Esophagus (tissue), 2 donors: ENCODE data around the gene KCNA4. TPM values are rescaled to one million over a fixed set of nuclear protein-coding genes. Genes with fewer than 3 reads are reported as not detected.
"Not testable (repeated sequence)": the region's sequence is repeated elsewhere in the genome, so short reads cannot be mapped to it uniquely, and the experiment has no call there.

Source experiments
- H3K27ac ChIP-seq, 2 donors: one replicate each; pipeline ENCODE4 v1.5.1; 2013; ENCODE audit warnings: low read depth in 2 of 2, mild to moderate bottlenecking in 2 of 2, inconsistent platforms in 1 of 2, low read length in 1 of 2, moderate library complexity in 1 of 2
- H3K27me3 ChIP-seq, 2 donors: one replicate each; pipeline ENCODE4 v1.6.1; 2013; ENCODE audit warnings: low read length in 2 of 2, control low read depth in 1 of 2, mild to moderate bottlenecking in 1 of 2; ENCODE audit not compliant: insufficient read depth in 2 of 2, control insufficient read depth in 1 of 2
- H3K36me3 ChIP-seq, 2 donors: one replicate each; pipeline ENCODE4 v1.6.1; 2013; ENCODE audit warnings: low read length in 1 of 2; ENCODE audit not compliant: control insufficient read depth in 2 of 2, insufficient read depth in 2 of 2
- H3K4me1 ChIP-seq, 2 donors: one replicate each; pipeline ENCODE4 v1.6.1; 2013; ENCODE audit warnings: low read length in 1 of 2; ENCODE audit not compliant: control insufficient read depth in 2 of 2, insufficient read depth in 2 of 2
- H3K4me3 ChIP-seq, 2 donors: one replicate each; pipeline ENCODE4 v1.5.1; 2013; ENCODE audit warnings: low read length in 2 of 2, mild to moderate bottlenecking in 2 of 2, low read depth in 1 of 2, moderate library complexity in 1 of 2
- H3K9me3 ChIP-seq, 2 donors: one replicate each; pipeline ENCODE4 v1.6.1; 2013; ENCODE audit warnings: mild to moderate bottlenecking in 2 of 2, low read depth in 1 of 2, low read length in 1 of 2, moderate library complexity in 1 of 2; ENCODE audit not compliant: control insufficient read depth in 2 of 2, insufficient read depth in 1 of 2
- WGBS, 2 donors: extraction: QIAGEN DNeasy Blood & Tissue Kit; methylation state at CpG; one replicate each; pipeline ENCODE4 v1.1.7; 2013; 5-methylcytosine and 5-hydroxymethylcytosine counted together
- polyA plus RNA-seq, 2 donors: library from polyadenylated mRNA; stranded (reverse); fragments of 200-250 nt; gene quantifications; one replicate each; pipeline ENCODE4 v1.2.3, GENCODE V29; 2013
- donor health status: healthy with polysubstance abuse.
- donor health status: Bipolar disorder and iron deficiency.

The KCNA4 gene
- polyA plus RNA-seq, 2 donors: not detected

DNA sequence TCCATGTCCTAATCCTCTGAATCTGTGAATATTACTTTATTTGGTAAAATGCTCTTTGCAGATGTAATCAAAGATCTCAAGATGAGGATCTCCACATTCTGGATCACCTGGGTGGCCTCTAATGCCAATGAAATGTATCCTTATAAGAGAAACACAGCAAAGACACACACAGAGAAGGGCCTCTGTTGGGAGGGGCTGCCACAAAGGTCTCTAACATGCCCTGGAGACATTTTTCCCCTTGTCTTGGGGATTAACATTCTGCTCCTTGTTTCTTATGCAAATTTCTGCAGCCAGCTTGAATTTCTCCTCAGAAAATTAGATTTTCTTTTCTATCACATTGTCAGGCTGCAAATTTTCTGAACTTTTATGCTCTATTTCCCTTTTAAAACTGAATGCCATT lies 17.3 kb upstream of the KCNA4 start:
- H3K4me1 ChIP-seq, H3K27ac ChIP-seq, H3K27me3 ChIP-seq, H3K4me3 ChIP-seq, H3K36me3 ChIP-seq, H3K9me3 ChIP-seq: not testable (repeated sequence)

DNA sequence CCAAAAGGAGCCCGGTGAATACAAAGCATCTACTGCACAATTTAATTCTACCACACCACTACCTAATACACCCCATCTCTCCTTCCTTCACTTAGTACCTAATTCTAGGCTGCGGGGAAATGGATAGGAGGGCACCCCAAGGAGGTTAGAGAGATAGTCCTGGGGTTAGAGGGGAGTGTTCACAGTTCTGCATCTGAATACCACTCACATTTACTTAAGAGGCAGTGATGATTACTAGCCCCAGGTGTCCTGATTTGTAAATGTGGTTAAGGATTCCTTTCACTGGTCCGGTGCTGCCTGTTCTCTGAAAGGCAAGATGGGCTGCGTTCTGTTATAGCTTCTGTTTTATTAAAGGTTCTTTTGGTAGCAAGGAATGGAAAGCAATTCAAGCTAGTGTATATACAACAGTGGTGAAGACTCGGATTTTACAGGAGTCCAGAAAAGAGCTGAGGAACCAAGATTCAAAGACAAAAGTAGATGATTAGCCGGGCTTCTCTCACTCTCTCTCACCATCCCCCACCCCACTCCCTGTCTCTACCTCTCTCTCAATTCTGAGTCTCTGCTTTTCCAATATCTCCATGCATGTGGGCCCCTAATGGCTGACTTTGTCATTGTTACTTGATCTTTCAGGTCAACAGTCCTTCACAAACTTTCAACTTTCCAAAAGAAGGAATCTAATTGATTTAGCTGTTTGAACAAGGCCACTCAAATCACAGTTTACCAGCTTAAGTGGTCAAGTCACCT lies 8.7 kb upstream of the KCNA4 start:
- Histone ChIP-seq H3K4me1 (no peaks in the 10 kb centered on the region), H3K4me3 (no peak overlapping the region), H3K9me3 (no peaks in the 10 kb centered on the region), H3K36me3 (no peaks in the 10 kb centered on the region), H3K27ac (no peak overlapping the region), H3K27me3 (no peaks in the 10 kb centered on the region)
- WGBS, 2 donors: 24 to 25% methylated on average over 6 of the region's 6 CpGs

DNA sequence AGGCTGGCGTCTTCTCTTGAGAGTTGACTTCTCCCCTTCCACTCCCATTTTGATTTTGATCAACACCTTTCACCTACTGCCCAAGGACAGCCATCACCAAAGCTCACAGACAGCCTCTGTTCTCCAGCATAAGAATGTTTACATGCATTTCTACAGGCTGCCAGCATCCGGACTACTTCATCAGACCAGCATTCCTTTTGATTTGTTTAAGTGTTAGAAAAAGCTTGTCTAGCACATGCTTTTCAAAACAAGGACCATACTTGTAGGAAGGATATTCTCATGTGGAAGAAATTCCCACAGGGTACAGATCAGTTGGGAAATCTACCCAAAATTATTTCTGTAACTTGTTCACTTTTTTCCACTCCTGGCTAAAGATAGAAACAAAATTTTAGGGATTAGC lies 6.2 kb upstream of the KCNA4 start:
- H3K27me3 ChIP-seq: no peaks in the 10 kb centered on the region
- 31% methylated on average over 2 of the region's 2 CpGs for WGBS, 2 donors
- peaks cover 0 to 3% of the 10 kb centered on the region in 2 donors for H3K4me1 ChIP-seq
- H3K4me3 ChIP-seq: no peak overlapping the region
- no peaks in the 10 kb centered on the region for H3K36me3 ChIP-seq
- no peak overlapping the region for H3K27ac ChIP-seq
- H3K9me3 ChIP-seq: peaks cover 0 to 2% of the 10 kb centered on the region in 2 donors

DNA sequence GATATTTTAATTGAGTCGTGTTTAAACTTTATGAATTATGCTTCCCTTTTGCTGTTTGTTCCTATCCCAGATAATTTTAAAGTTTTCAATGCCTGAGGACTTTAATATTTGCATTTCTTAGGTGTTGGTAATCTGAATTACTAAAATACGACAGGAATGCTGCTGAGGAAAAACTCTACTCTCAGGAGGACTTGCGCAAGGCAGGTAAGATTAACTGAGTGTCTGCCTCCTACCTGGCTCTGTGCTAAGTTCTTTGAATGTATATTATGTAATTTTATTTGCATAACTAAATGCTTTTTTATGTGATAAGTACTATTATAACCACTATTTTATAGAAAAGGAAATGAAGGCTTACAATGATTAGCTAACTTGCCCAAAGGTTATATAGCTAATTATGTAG lies 2.7 kb upstream of the KCNA4 start:
- H3K4me1 ChIP-seq: peaks cover 0 to 5% of the 10 kb centered on the region in 2 donors
- WGBS, 2 donors: 41 to 42% methylated on average over 3 of the region's 3 CpGs
- H3K36me3 ChIP-seq: no peaks in the 10 kb centered on the region

DNA sequence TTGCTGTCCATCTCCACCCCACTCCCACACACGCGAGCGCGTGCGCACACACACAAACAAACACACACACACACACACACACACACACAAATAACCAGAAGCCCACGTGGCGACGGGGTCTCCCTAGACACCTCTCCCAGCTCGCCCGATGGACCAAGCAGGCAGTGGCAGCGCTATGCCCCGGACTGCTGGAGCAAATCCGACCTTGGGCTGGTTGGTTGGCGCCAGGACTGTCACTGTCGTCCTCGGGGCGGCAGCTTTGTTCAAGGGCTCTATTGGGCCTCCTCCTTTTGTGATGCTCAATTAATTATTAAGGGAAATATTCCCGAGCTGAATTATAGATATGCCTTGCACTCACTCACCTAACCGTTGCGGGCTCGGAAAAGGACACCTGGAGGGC lies 1.7 kb upstream of the KCNA4 start:
- WGBS, 2 donors: 27 to 38% methylated on average over 21 of the region's 21 CpGs
- Histone ChIP-seq H3K9me3 (peaks cover 2% of the 10 kb centered on the region in 2 donors), H3K27me3 (peaks cover 0 to 8% of the 10 kb centered on the region in 2 donors), H3K4me1 (peaks cover 0 to 5% of the 10 kb centered on the region in 2 donors), H3K27ac (no peak overlapping the region), H3K36me3 (no peaks in the 10 kb centered on the region), H3K4me3 (no peak overlapping the region)

More for the DNA sequence above, 2.7 kb upstream of the KCNA4 start:
- H3K27me3 ChIP-seq: peaks cover 0 to 8% of the 10 kb centered on the region in 2 donors
- H3K27ac ChIP-seq: no peak overlapping the region
- no peak overlapping the region for H3K4me3 ChIP-seq
- H3K9me3 ChIP-seq: peaks cover 2% of the 10 kb centered on the region in 2 donors

DNA sequence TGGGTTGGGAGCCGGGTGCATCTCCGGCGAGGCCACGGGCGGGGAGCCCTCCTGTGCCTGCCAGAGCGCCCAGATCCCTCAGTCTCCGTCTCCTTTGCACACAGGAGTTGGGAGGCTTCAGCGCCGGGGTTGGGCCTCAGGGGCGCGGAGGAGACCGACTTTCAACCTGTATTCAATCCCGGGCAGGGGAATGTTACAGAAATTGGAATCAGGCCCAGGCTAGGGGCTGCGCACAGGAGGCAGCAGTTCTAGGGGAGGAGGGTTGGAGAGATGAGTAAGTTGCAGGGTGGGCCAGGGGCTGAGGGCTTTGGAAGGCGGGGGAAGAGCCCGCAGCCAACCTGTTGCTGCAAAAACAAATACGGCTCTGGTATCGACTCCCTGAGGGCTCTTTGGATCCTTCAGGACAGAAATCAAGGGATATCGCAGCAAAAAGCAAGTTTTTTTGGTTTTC lies 640 bp upstream of the KCNA4 start:
- Histone ChIP-seq H3K27me3 (peaks cover 0 to 8% of the 10 kb centered on the region in 2 donors), H3K4me1 (peaks cover 0 to 5% of the 10 kb centered on the region in 2 donors)
- WGBS, 2 donors: 13 to 14% methylated on average over 18 to 19 of the region's 19 CpGs

DNA sequence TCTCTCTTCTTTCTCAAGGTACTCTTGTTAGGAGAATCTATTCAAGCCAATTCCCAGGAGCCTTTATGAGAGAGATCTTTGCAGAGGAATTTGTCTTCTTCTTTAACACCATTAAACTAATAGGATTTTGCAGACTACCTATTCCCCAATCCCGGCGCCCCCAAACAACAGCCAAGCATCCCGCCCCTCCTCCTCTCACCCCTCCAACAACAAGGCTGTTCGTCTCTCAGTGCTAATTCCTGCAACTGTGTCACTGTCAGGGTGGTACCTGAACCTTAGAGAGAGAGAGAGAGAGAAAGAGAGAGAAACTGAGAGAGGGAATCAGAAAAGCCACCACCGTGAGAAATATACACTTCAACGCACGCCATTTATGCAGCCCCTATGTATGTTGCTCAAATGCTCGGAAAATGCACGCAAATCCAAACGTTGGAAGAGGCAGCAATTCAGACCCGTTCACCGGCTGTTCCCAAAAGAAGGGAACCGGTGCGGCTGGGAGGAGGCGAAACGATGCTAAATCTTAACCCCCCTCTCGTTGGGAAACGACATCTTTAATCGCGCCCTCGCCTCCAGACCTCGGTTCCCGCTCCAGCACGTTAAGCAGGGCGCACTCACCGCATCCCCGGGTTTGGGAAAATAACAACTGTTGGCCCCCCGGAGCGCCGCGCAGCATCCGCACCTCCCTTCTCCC lies 961 bp downstream of the KCNA4 start:
- no peak overlapping the region for H3K27ac ChIP-seq
- H3K36me3 ChIP-seq: no peaks in the 10 kb centered on the region
- peaks cover 0 to 7% of the 10 kb centered on the region in 2 donors for H3K4me1 ChIP-seq
- peaks cover 2 to 7% of the 10 kb centered on the region in 2 donors for H3K9me3 ChIP-seq
- WGBS, 2 donors: 8 to 10% methylated on average over 32 of the region's 32 CpGs
- peaks cover 0 to 8% of the 10 kb centered on the region in 2 donors for H3K27me3 ChIP-seq
- no peak overlapping the region for H3K4me3 ChIP-seq

More for the DNA sequence above, 640 bp upstream of the KCNA4 start:
- peaks cover 2% of the 10 kb centered on the region in 2 donors for H3K9me3 ChIP-seq
- no peaks in the 10 kb centered on the region for H3K36me3 ChIP-seq
- H3K27ac ChIP-seq: no peak overlapping the region
- H3K4me3 ChIP-seq: no peak overlapping the region

DNA sequence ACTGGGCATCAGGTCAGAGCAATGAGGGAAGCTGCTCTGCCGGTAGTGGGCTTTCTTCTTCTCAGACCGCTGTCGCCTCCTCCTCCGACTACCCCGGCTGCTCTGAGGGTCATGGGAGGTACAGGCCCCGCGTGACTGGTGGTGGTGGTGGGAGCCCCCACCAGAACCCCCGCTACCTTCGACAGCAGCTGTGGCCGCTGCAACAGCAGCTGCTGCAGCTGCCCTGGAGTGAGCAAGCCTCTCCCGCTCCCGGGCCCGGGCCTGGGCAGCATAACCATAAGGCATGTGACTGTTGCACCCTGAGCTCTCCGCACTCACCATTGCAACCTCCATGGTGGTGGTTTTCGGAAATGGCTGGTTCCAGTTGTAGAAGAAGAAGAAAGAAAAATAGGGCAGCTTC lies 4.5 kb downstream of the KCNA4 start:
- Histone ChIP-seq H3K9me3 (peaks cover 0 to 7% of the 10 kb centered on the region in 2 donors), H3K36me3 (no peaks in the 10 kb centered on the region), H3K27me3 (peaks cover 0 to 8% of the 10 kb centered on the region in 2 donors), H3K27ac (no peak overlapping the region), H3K4me3 (no peak overlapping the region), H3K4me1 (peaks cover 0 to 4% of the 10 kb centered on the region in 2 donors)
- 92% methylated on average over 15 of the region's 15 CpGs for WGBS, 2 donors

DNA sequence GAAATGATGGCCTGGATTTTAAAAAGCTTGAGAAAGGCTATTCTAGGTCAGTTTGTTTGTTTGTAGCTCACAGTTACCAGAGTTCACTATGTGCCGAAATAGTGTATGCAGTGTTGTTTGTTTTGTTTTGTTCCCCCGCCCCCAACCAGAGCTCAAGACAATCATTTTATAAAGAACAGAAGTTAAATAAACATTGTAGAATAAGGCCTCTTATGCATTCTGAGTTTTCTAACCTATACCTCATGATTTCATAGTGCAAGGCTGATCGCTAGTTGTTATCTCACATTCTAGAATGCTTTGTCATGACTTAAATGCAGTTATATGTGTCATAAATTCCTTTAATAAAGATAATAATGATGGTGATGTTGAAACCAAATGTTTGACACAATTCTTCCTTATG lies 7.8 kb downstream of the KCNA4 start:
- 59 to 67% methylated on average over 3 of the region's 3 CpGs for WGBS, 2 donors
- Histone ChIP-seq H3K27me3 (no peaks in the 10 kb centered on the region), H3K4me1 (peaks cover 0 to 2% of the 10 kb centered on the region in 2 donors), H3K36me3 (no peaks in the 10 kb centered on the region), H3K4me3 (no peak overlapping the region), H3K9me3 (peaks cover 0 to 5% of the 10 kb centered on the region in 2 donors), H3K27ac (no peak overlapping the region)
